Bronchial epithelial cell (primary cell): ENCODE data around the gene SCAMP4. TPM values are rescaled to one million over a fixed set of nuclear protein-coding genes. Genes with fewer than 3 reads are reported as not detected.
A peak's percentile ranks its signal among the peaks of the same experiment; 100 is the strongest.

Source experiments
- DNase-seq: peaks from one replicate; pipeline ENCODE4 v3.0.0-alpha.2; 2010; ENCODE audit warnings: low read depth
- FAIRE-seq: peaks from 2 replicates; lab custom pipeline; 2011; peaks lifted over from hg19 to GRCh38; lab: Jason Lieb, UNC
- H3K27me3 ChIP-seq: 2 replicates; pipeline ENCODE4 v1.5.1; 2011; ENCODE audit warnings: low read length; ENCODE audit not compliant: control insufficient read depth, insufficient read depth
- H3K36me3 ChIP-seq: 2 replicates; pipeline ENCODE4 v1.5.1; 2011; ENCODE audit warnings: low read length; ENCODE audit not compliant: control insufficient read depth, insufficient read depth
- H3K4me3 ChIP-seq: 2 replicates; pipeline ENCODE4 v1.5.1; 2011; ENCODE audit warnings: mild to moderate bottlenecking, low read depth, low read length, control low read depth
- total RNA-seq: library from RNA; depleted of rRNA; stranded (reverse); fragments of >200 nt; gene quantifications from 2 replicates; pipeline ENCODE4 v1.2.1, GENCODE V29; 2014
- TF ChIP-seq, protein P1 (sequence below): IDR thresholded peaks from 2 replicates; pipeline ENCODE4 v1.5.1; 2011; ENCODE audit warnings: mild to moderate bottlenecking, moderate library complexity, low read length, control low read depth, inconsistent platforms; ENCODE audit not compliant: insufficient read depth, severe bottlenecking

SCAMP4 gene, protein sequence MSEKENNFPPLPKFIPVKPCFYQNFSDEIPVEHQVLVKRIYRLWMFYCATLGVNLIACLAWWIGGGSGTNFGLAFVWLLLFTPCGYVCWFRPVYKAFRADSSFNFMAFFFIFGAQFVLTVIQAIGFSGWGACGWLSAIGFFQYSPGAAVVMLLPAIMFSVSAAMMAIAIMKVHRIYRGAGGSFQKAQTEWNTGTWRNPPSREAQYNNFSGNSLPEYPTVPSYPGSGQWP
- 14.2 and 15.4 TPM in 2 replicates for total RNA-seq

DNA sequence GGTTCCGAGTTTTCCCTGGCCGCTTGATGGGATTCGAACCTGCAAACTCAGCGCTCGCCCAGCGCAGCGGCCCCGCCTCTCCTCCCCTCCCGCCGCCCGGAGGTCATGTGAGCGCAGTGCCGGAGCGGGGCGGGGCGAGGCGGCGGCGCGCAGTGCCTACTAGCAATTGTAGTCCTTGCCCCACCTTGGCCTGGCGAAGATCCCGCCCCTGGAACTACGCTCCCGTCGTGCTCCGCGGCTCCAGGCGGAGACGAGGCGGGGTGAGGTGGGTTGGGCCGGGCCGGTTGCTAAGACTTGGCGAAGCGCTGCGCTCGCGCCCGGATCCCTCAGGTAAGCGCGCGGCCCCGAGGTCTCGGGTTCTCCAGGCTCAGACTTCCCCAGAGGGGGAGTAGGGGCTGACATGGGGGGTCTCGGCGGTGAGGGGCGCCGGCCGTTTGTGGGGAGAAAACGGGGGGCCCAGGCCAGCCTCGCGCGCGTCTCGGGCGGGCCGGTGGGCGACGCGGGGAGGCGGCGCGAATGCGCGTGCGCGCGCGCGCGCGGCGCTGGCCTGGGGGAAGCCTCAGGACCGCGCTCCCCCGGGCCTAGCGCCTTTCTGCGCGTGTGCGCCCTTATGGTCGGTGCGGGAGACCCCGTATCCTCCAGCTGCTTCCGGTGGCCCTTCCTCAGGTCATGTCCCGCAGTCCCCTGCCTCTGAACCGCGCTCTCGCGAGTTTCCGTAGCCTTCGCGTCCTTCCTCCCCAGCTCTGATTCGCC, at the start of gene SCAMP4, which contains the start of gene ADAT3:
SCAMP4 (plus strand) TSS at position 290 of the 753 bp plus-strand sequence. CDS start 9,621 bp downstream, outside the sequence.
ADAT3 (plus strand) TSS at position 290 of the 753 bp plus-strand sequence. CDS start 6,649 bp downstream, outside the sequence.
- FAIRE-seq (no peak), DNase-seq (peak; percentile 94)
- no peaks in the 10 kb centered on the region for H3K27me3 ChIP-seq
- TF ChIP-seq, protein P1, sequence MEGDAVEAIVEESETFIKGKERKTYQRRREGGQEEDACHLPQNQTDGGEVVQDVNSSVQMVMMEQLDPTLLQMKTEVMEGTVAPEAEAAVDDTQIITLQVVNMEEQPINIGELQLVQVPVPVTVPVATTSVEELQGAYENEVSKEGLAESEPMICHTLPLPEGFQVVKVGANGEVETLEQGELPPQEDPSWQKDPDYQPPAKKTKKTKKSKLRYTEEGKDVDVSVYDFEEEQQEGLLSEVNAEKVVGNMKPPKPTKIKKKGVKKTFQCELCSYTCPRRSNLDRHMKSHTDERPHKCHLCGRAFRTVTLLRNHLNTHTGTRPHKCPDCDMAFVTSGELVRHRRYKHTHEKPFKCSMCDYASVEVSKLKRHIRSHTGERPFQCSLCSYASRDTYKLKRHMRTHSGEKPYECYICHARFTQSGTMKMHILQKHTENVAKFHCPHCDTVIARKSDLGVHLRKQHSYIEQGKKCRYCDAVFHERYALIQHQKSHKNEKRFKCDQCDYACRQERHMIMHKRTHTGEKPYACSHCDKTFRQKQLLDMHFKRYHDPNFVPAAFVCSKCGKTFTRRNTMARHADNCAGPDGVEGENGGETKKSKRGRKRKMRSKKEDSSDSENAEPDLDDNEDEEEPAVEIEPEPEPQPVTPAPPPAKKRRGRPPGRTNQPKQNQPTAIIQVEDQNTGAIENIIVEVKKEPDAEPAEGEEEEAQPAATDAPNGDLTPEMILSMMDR: no peak
- H3K4me3 ChIP-seq: peak within 1 kb of the TSS; percentile 51
- H3K36me3 ChIP-seq: no peaks in the 10 kb centered on the region

DNA sequence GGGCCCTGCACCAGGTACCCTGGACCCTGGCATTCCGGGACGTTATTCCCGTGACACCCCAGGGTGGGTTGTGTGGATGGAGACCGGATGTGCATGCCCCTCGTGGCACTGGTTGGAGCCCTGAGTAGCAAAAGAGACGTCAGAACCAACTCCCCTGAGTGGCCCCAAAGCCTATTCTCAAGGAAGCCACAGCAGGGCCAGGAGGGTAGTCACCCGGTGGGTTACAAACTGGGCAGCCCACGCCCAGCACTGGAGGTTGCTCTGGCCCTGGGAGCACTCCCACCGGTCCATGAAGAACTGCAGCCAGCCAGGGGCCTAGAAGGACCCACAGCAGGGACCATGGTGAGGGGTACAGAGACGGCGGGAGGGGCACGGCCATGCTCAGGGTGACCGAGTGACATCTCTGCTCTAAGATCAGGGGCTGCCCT, 49.4 kb upstream of the SCAMP4 start:
- TF ChIP-seq, protein P1: no peak
- FAIRE-seq: no peak
- Histone ChIP-seq H3K36me3 (peaks cover 2% of the 10 kb centered on the region), H3K27me3 (no peaks in the 10 kb centered on the region), H3K4me3 (peak overlapping the region; percentile 14)
- no peak for DNase-seq

DNA sequence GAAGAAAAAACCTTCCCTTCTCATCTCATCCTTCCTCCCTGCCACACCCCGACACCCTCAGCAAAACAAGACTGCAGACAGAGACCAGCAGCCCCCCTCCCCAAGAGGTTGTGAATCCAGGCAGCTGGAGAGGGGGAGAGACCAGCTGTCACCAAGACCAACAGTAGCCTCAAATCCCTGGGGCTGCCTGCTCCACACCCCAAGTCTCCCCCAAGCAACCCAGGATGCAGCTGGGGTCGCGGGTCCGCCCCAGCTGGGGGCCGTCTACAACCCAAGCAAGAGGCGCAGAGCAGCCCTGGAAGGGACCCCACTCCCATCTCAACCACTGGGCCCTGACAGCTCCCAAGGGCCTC, 48.9 kb upstream of the SCAMP4 start:
- DNase-seq: no peak
- no peaks in the 10 kb centered on the region for H3K27me3 ChIP-seq
- TF ChIP-seq, protein P1: no peak
- peak overlapping the region; percentile 45 for H3K4me3 ChIP-seq
- peaks cover 2% of the 10 kb centered on the region for H3K36me3 ChIP-seq
- no peak for FAIRE-seq

DNA sequence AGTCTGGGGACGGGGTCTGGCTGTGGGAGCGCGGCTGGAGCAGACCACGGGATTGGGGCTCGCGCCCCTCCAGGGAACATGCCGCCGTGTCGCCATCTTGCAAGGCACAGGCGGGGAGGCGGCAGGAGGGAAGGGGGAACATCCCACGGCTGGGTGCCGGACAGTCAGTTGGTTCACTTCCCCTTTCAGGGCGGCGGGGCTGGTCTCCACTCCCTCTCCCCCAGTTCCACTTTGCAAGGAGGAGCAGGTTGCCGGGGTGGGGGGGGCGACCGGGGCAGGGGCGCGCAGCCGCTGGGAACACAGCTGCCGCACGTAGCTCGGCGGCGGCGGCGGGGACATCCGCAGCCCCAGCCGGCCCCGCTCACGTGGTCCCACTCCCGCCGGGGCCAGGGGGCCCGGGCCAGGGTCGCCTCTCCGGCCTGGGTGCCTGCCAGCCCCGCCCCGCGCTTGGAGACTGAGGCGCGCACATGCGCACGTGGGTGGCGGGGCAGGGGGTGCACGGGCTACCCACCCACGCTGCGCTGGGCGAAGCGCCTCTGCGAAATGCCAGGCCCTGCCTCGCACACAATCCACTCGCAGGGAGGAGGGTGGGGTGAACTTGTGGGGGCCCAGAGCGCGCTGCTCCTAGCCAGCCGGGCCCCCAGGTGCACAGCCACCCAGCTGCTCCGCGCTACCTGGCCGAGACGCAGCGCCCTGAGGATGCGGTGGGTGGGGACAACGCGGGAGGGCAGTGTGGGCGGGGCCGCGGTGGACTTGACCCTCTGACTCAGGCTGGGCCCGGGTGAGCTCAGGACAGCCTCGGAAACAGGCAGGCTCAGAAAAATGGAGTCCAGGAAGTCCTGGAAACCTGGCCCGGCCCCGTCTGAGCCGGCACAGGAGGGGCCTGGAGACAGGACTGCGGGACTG, 48.2 kb upstream of the SCAMP4 start:
- peak; percentile 78 for DNase-seq
- Histone ChIP-seq H3K27me3 (no peaks in the 10 kb centered on the region), H3K36me3 (peaks cover 2% of the 10 kb centered on the region), H3K4me3 (peak overlapping the region; percentile 45)
- TF ChIP-seq, protein P1: no peak
- FAIRE-seq: no peak

DNA sequence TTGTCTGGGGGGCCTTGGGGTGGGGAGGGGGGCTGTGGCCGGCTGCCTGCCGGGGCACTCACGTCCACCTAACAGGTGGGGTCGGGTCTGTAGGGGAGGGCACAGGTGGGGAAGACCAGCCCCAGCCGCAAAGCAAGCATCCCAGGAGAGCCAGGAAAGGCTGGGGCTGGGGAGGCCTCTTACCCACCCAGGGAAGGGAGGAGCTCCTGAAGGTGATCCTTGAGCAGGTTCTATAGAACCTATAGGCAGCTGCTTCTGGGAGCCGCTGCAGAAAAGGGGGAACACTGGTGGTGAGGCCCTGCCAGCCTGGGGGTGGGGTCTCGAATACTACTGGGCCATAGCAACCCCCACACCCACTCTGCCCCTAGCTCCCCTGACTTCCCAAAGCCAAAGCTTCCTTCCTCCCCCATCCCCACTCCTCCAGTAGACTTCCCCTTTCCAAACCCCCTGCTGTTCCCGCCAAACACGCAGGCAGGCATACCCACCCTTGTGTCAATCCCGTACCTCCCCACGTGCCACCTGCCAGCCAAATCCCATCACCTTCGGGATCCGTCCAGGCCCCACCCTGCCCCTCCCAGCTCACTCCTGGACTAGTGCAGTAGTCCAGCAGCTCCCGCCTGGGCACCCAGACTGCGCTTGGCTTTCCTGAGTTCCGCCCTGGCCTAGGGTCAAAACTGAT, 47.4 kb upstream of the SCAMP4 start:
- DNase-seq (no peak), FAIRE-seq (no peak)
- Histone ChIP-seq H3K4me3 (peak overlapping the region; percentile 45), H3K27me3 (no peaks in the 10 kb centered on the region), H3K36me3 (peaks cover 2% of the 10 kb centered on the region)
- TF ChIP-seq, protein P1: no peak
